ENCODE results near the gene TMEM204.

The TMEM204 gene

GRCh38 chr16:1508494-1509187 lies 24.8 kb upstream of the TMEM204 start:
- H3K27me3 ChIP-seq (replicated peaks; ENCODE audit: control insufficient read depth, insufficient read depth, low read length, poor library complexity, severe bottlenecking): no peaks in the 10 kb centered on the region
- H3K36me3 ChIP-seq (ENCODE audit: control insufficient read depth, insufficient read depth, low read length): peaks cover 4% of the 10 kb centered on the region
- DNase-seq: no peak
- no peaks in the 10 kb centered on the region for H3K9me3 ChIP-seq (ENCODE audit: control insufficient read depth, low read length)
- no peak overlapping the region for H3K27ac ChIP-seq (ENCODE audit: insufficient read depth, low read length, poor library complexity, severe bottlenecking)
- H3K4me1 ChIP-seq (ENCODE audit: control insufficient read depth, insufficient read depth, low read length, poor library complexity, severe bottlenecking): no peaks in the 10 kb centered on the region
- H3K4me3 ChIP-seq (ENCODE audit: insufficient read depth, low read depth, low read length, poor library complexity, severe bottlenecking): no peak overlapping the region

GRCh38 chr16:1509307-1510221 lies 23.9 kb upstream of the TMEM204 start:
- Histone ChIP-seq H3K9me3 (ENCODE audit: control insufficient read depth, low read length) (no peaks in the 10 kb centered on the region), H3K4me1 (ENCODE audit: control insufficient read depth, insufficient read depth, low read length, poor library complexity, severe bottlenecking) (no peaks in the 10 kb centered on the region), H3K27me3 (replicated peaks; ENCODE audit: control insufficient read depth, insufficient read depth, low read length, poor library complexity, severe bottlenecking) (no peaks in the 10 kb centered on the region), H3K4me3 (ENCODE audit: insufficient read depth, low read depth, low read length, poor library complexity, severe bottlenecking) (no peak overlapping the region), H3K27ac (ENCODE audit: insufficient read depth, low read length, poor library complexity, severe bottlenecking) (no peak overlapping the region), H3K36me3 (ENCODE audit: control insufficient read depth, insufficient read depth, low read length) (peaks cover 4% of the 10 kb centered on the region)
- no peak for DNase-seq

GRCh38 chr16:1510272-1510671 lies 23.2 kb upstream of the TMEM204 start:
- Histone ChIP-seq H3K27ac (ENCODE audit: insufficient read depth, low read length, poor library complexity, severe bottlenecking) (no peak overlapping the region), H3K9me3 (ENCODE audit: control insufficient read depth, low read length) (no peaks in the 10 kb centered on the region), H3K4me3 (ENCODE audit: insufficient read depth, low read depth, low read length, poor library complexity, severe bottlenecking) (no peak overlapping the region), H3K4me1 (ENCODE audit: control insufficient read depth, insufficient read depth, low read length, poor library complexity, severe bottlenecking) (no peaks in the 10 kb centered on the region), H3K27me3 (replicated peaks; ENCODE audit: control insufficient read depth, insufficient read depth, low read length, poor library complexity, severe bottlenecking) (no peaks in the 10 kb centered on the region), H3K36me3 (ENCODE audit: control insufficient read depth, insufficient read depth, low read length) (peaks cover 4% of the 10 kb centered on the region)
- no peak for DNase-seq

- DNase-seq: no peak
- H3K36me3 ChIP-seq (ENCODE audit: control insufficient read depth, insufficient read depth, low read length): peaks cover 4% of the 10 kb centered on the region
- H3K4me1 ChIP-seq (ENCODE audit: control insufficient read depth, insufficient read depth, low read length, poor library complexity, severe bottlenecking): no peaks in the 10 kb centered on the region
- H3K4me3 ChIP-seq (ENCODE audit: insufficient read depth, low read depth, low read length, poor library complexity, severe bottlenecking): no peak overlapping the region
- no peaks in the 10 kb centered on the region for H3K9me3 ChIP-seq (ENCODE audit: control insufficient read depth, low read length)
- H3K27ac ChIP-seq (ENCODE audit: insufficient read depth, low read length, poor library complexity, severe bottlenecking): no peak overlapping the region
- no peaks in the 10 kb centered on the region for H3K27me3 ChIP-seq (replicated peaks; ENCODE audit: control insufficient read depth, insufficient read depth, low read length, poor library complexity, severe bottlenecking)
Measured at GRCh38 chr16:1510941-1511351, 22.5 kb upstream of the TMEM204 start.

- Histone ChIP-seq H3K27me3 (replicated peaks; ENCODE audit: control insufficient read depth, insufficient read depth, low read length, poor library complexity, severe bottlenecking) (no peaks in the 10 kb centered on the region), H3K4me3 (ENCODE audit: insufficient read depth, low read depth, low read length, poor library complexity, severe bottlenecking) (no peak overlapping the region), H3K27ac (ENCODE audit: insufficient read depth, low read length, poor library complexity, severe bottlenecking) (no peak overlapping the region), H3K9me3 (ENCODE audit: control insufficient read depth, low read length) (no peaks in the 10 kb centered on the region), H3K4me1 (ENCODE audit: control insufficient read depth, insufficient read depth, low read length, poor library complexity, severe bottlenecking) (no peaks in the 10 kb centered on the region), H3K36me3 (ENCODE audit: control insufficient read depth, insufficient read depth, low read length) (peaks cover 4% of the 10 kb centered on the region)
- DNase-seq: no peak
Measured at GRCh38 chr16:1511662-1512569, 21.6 kb upstream of the TMEM204 start.

GRCh38 chr16:1512774-1513173 lies 20.7 kb upstream of the TMEM204 start:
- H3K4me1 ChIP-seq (ENCODE audit: control insufficient read depth, insufficient read depth, low read length, poor library complexity, severe bottlenecking): no peaks in the 10 kb centered on the region
- DNase-seq: no peak
- no peaks in the 10 kb centered on the region for H3K9me3 ChIP-seq (ENCODE audit: control insufficient read depth, low read length)
- peaks cover 4% of the 10 kb centered on the region for H3K36me3 ChIP-seq (ENCODE audit: control insufficient read depth, insufficient read depth, low read length)
- no peak overlapping the region for H3K4me3 ChIP-seq (ENCODE audit: insufficient read depth, low read depth, low read length, poor library complexity, severe bottlenecking)
- H3K27ac ChIP-seq (ENCODE audit: insufficient read depth, low read length, poor library complexity, severe bottlenecking): no peak overlapping the region
- H3K27me3 ChIP-seq (replicated peaks; ENCODE audit: control insufficient read depth, insufficient read depth, low read length, poor library complexity, severe bottlenecking): no peaks in the 10 kb centered on the region

- Histone ChIP-seq H3K9me3 (ENCODE audit: control insufficient read depth, low read length) (no peaks in the 10 kb centered on the region), H3K36me3 (ENCODE audit: control insufficient read depth, insufficient read depth, low read length) (peaks cover 4% of the 10 kb centered on the region)
Measured at GRCh38 chr16:1514507-1514906, 19.0 kb upstream of the TMEM204 start.

GRCh38 chr16:1518626-1519135 lies 14.8 kb upstream of the TMEM204 start:
- Histone ChIP-seq H3K9me3 (ENCODE audit: control insufficient read depth, low read length) (no peaks in the 10 kb centered on the region), H3K4me3 (ENCODE audit: insufficient read depth, low read depth, low read length, poor library complexity, severe bottlenecking) (no peak overlapping the region)

More at GRCh38 chr16:1514507-1514906, 19.0 kb upstream of the TMEM204 start:
- Histone ChIP-seq H3K4me1 (ENCODE audit: control insufficient read depth, insufficient read depth, low read length, poor library complexity, severe bottlenecking) (no peaks in the 10 kb centered on the region), H3K27ac (ENCODE audit: insufficient read depth, low read length, poor library complexity, severe bottlenecking) (no peak overlapping the region), H3K4me3 (ENCODE audit: insufficient read depth, low read depth, low read length, poor library complexity, severe bottlenecking) (no peak overlapping the region), H3K27me3 (replicated peaks; ENCODE audit: control insufficient read depth, insufficient read depth, low read length, poor library complexity, severe bottlenecking) (no peaks in the 10 kb centered on the region)
- no peak for DNase-seq

GRCh38 chr16:1519831-1520230 lies 13.6 kb upstream of the TMEM204 start:
- H3K27ac ChIP-seq (ENCODE audit: insufficient read depth, low read length, poor library complexity, severe bottlenecking): no peak overlapping the region
- no peak for DNase-seq
- no peak overlapping the region for H3K4me3 ChIP-seq (ENCODE audit: insufficient read depth, low read depth, low read length, poor library complexity, severe bottlenecking)
- no peaks in the 10 kb centered on the region for H3K36me3 ChIP-seq (ENCODE audit: control insufficient read depth, insufficient read depth, low read length)
- H3K4me1 ChIP-seq (ENCODE audit: control insufficient read depth, insufficient read depth, low read length, poor library complexity, severe bottlenecking): no peaks in the 10 kb centered on the region
- H3K27me3 ChIP-seq (replicated peaks; ENCODE audit: control insufficient read depth, insufficient read depth, low read length, poor library complexity, severe bottlenecking): no peaks in the 10 kb centered on the region
- H3K9me3 ChIP-seq (ENCODE audit: control insufficient read depth, low read length): no peaks in the 10 kb centered on the region

More at GRCh38 chr16:1518626-1519135, 14.8 kb upstream of the TMEM204 start:
- Histone ChIP-seq H3K27ac (ENCODE audit: insufficient read depth, low read length, poor library complexity, severe bottlenecking) (no peak overlapping the region), H3K36me3 (ENCODE audit: control insufficient read depth, insufficient read depth, low read length) (no peaks in the 10 kb centered on the region), H3K27me3 (replicated peaks; ENCODE audit: control insufficient read depth, insufficient read depth, low read length, poor library complexity, severe bottlenecking) (no peaks in the 10 kb centered on the region), H3K4me1 (ENCODE audit: control insufficient read depth, insufficient read depth, low read length, poor library complexity, severe bottlenecking) (no peaks in the 10 kb centered on the region)
- DNase-seq: no peak

Measured in effector memory CD4-positive, alpha-beta T cell (primary cell).